Measurements from ENCODE around the gene CLEC17A.

Gene CLEC17A

DNA sequence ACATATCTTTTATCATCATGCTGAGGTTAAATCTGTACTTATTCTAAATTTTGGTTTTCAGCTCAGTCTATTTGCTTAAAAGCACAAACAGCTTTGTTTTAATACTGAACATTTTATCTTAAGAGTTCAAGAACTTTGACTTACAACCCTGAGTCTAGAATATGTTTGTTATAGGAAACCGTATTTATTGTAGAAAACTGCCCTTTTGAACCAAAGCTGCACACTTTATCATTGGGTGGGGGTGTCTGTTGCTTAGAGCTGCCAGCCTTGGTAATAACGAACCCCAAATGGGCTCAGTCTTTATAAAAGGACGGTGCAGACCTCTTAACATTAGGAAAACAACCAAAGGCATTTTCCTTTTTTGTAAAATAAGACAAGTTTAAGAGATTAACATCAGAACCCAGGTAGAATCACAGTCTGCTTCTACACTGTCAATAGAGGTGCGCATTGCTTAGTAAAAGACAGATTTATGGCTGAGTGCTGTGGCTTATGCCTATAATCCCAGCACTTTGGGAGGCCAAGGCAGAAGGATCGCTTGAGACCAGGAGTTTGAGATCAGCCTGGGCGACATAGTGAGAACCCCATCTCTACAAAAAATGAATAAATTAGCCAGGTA lies 77.1 kb downstream of the CLEC17A start:
- no peak for DNase-seq

DNA sequence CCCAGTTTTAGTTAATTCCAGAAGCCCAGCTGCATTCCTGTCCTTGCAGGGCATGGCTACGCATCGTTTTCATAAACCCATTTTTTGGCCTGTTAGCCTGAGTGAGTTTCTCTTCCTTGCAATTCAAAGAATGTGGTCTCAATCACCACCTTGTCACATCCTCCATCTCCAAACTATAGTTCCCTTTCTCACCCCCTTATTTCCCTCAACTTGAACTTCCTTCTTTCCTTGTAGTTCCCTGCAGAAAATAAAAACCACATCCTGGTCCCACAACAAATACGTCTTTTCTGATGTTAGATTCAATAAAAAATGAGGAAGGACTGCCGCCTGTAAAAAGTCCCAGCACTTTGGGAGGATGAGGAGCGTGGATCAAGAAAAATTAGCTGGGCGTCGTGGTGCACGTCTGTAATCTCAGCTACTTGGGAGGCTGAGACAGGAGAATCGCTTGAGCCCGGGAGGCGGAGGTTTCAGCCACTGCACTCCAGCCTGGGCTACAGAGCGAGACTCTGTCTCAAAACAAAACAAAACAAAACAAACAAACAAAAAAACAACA lies 78.6 kb downstream of the CLEC17A start:
- DNase-seq = no peak
